Ovary (tissue), 9 donors: Measurements from ENCODE around the gene UBE4A. TPM values are rescaled to one million over a fixed set of nuclear protein-coding genes. Genes with fewer than 3 reads are reported as not detected.

ENCODE experiments used
- DNase-seq, 5 donors: peaks; one replicate each; pipeline ENCODE4 v3.0.0-alpha.2; 2019 to 2020
- H3K27ac ChIP-seq, 2 donors: fragments of 200-600 bp; one replicate each; pipeline versions ENCODE4 v1.5.1 to v1.8.0; 2019 to 2022
- H3K27me3 ChIP-seq: fragments of 200-600 bp; one replicate; pipeline ENCODE4 v1.8.0; 2022
- H3K36me3 ChIP-seq: fragments of 200-600 bp; sonication (generic); one replicate; pipeline ENCODE4 v1.5.1; 2019
- H3K4me1 ChIP-seq: one replicate; pipeline ENCODE4 v1.8.1; 2013; ENCODE audit warnings: mild to moderate bottlenecking, moderate library complexity; ENCODE audit not compliant: insufficient read depth
- H3K4me3 ChIP-seq: fragments of 200-600 bp; sonication (generic); one replicate; pipeline ENCODE4 v1.5.1; 2017
- H3K9me3 ChIP-seq, 2 donors: fragments of 200-600 bp in 1 of 2; sonication (generic) in 1 of 2; one replicate each; pipeline versions ENCODE4 v1.5.1 to v1.8.1; 2013 to 2019; ENCODE audit warnings: mild to moderate bottlenecking in 1 of 2, moderate library complexity in 1 of 2
- EP300 ChIP-seq: sonication (generic); formaldehyde crosslinking; IDR thresholded peaks from one replicate; pipeline ENCODE4 v1.6.1; 2017; ENCODE audit warnings: antibody characterized with exemption
- POLR2A ChIP-seq: fragments of 450-650 bp; IDR thresholded peaks from one replicate; pipeline ENCODE4 v1.6.1; 2017; ENCODE audit warnings: antibody characterized with exemption, mild to moderate bottlenecking, moderate library complexity
- WGBS, 3 donors: extraction: QIAGEN DNeasy Blood & Tissue Kit in 1 of 3; methylation state at CpG; one replicate each; pipeline versions ENCODE4 v1.1.5 to v1.1.7; 2013 to 2017; 5-methylcytosine and 5-hydroxymethylcytosine counted together
- intact Hi-C, 4 donors: fragments of 100-400 bp; cut with DNase I; formaldehyde crosslinking; loops; one replicate each; pipeline versions ENCODE4 v1.11.0 to v1.15.1; 2022 to 2023
- polyA plus RNA-seq, 2 donors: library from polyadenylated mRNA; stranded (reverse); fragments of 200-250 nt in 1 of 2; fragments of 350-450 nt in 1 of 2; fragmentation: Illumina TruSeq in 1 of 2; extraction: RNeasy Lipid Tissue Mini Kit (QIAGEN cat#74804) in 1 of 2; gene quantifications; one replicate each; pipeline ENCODE4 v1.2.3, GENCODE V29; 2013 to 2014
- total RNA-seq, 7 donors: library from RNA; depleted of rRNA in 2 of 7; stranded (reverse); fragments of >200 nt in 2 of 7; fragmentation: NEBNext Ultra II Directional in 3 of 7; extraction: Animal tissue kit (Norgen Biotek cat#: 25700) in 3 of 7; gene quantifications; one replicate each; pipeline versions ENCODE4 v1.1.0 to v1.2.4, GENCODE V29; 2016 to 2023
- TF ChIP-seq, protein P1 (sequence below), 3 donors: fragments of 450-650 bp in 2 of 3; fragments of 200-600 bp in 1 of 3; IDR thresholded peaks; one replicate each; pipeline versions ENCODE4 v1.5.1 to v1.8.0; 2016 to 2022; ENCODE audit warnings: antibody characterized with exemption in 3 of 3, mild to moderate bottlenecking in 1 of 3
- donor health status: DM: no; HTN: no; CAD: no; lungs with moderate emphysema.
- donor health status: DM: no; HTN: no; CAD: no.
- donor health status: Bipolar disorder and iron deficiency.
- donor health status: DM: yes; HTN: yes; CAD: no.
- donor health status: DM: no; HTN: no; CAD: no.
- donor health status: DM: yes; HTN: yes; CAD: no.

Gene UBE4A
- total and polyA plus RNA-seq, 9 donors = 12.2 to 34.7 (median 28.8) TPM

DNA sequence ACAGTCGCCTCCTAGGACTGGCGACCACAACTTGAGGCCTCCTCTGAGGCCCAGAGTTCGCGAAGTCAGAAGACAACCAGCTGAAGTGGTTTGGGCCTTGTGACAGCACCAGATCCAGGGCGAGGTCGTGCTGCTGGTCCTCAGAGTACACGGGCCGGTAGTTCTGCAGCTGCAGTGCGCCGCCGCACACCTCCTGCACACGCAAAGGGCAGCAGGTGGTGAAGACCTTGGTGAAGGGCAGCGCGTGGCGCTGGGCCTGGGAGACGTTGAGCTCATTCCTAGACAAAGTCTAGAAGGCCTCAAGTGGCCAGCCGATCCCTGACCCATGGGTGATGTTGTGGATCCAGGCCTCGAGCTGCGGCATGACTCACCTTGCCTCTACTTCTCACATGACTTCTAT is 36.7 kb upstream of the UBE4A start:
- 93 to 95% (median 93%) methylated on average over 19 of the region's 19 CpGs for WGBS, 3 donors
- Histone ChIP-seq H3K27ac (no peak overlapping the region), H3K27me3 (no peaks in the 10 kb centered on the region), H3K4me3 (no peak overlapping the region), H3K9me3 (no peaks in the 10 kb centered on the region), H3K4me1 (no peaks in the 10 kb centered on the region), H3K36me3 (no peaks in the 10 kb centered on the region)
- intact Hi-C loops = no loop called here
- DNase-seq = no peak
- TF ChIP-seq, protein P1, sequence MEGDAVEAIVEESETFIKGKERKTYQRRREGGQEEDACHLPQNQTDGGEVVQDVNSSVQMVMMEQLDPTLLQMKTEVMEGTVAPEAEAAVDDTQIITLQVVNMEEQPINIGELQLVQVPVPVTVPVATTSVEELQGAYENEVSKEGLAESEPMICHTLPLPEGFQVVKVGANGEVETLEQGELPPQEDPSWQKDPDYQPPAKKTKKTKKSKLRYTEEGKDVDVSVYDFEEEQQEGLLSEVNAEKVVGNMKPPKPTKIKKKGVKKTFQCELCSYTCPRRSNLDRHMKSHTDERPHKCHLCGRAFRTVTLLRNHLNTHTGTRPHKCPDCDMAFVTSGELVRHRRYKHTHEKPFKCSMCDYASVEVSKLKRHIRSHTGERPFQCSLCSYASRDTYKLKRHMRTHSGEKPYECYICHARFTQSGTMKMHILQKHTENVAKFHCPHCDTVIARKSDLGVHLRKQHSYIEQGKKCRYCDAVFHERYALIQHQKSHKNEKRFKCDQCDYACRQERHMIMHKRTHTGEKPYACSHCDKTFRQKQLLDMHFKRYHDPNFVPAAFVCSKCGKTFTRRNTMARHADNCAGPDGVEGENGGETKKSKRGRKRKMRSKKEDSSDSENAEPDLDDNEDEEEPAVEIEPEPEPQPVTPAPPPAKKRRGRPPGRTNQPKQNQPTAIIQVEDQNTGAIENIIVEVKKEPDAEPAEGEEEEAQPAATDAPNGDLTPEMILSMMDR (IDR thresholded peaks at IDR 0.05) = no peak
- TF ChIP-seq EP300 = no peak
- no peak for TF ChIP-seq POLR2A

DNA sequence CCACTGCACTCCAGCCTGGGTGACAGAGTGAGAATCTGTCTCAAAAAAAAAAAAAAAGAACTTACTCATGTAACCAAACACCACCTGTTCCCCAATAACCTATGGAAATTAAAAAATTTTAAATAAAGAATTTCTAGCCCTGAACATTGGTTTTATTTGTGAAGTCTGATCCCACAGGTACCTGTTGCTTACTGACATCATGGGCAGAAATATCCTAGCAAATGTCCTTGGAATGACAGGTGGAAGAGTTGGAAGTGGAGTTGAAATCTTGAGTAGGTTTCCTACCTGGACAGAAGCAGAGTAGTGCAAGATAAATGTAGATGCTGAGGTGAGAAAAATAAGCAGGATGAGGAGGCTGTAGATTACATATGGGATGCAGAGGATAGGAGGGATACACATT is 34.1 kb upstream of the UBE4A start:
- no peaks in the 10 kb centered on the region for H3K4me1 ChIP-seq
- TF ChIP-seq EP300 = no peak
- no peak overlapping the region for H3K27ac ChIP-seq
- intact Hi-C loops = no loop called here
- H3K36me3 ChIP-seq = no peaks in the 10 kb centered on the region
- H3K4me3 ChIP-seq = no peak overlapping the region
- H3K27me3 ChIP-seq = no peaks in the 10 kb centered on the region
- DNase-seq = no peak
- H3K9me3 ChIP-seq = no peaks in the 10 kb centered on the region

DNA sequence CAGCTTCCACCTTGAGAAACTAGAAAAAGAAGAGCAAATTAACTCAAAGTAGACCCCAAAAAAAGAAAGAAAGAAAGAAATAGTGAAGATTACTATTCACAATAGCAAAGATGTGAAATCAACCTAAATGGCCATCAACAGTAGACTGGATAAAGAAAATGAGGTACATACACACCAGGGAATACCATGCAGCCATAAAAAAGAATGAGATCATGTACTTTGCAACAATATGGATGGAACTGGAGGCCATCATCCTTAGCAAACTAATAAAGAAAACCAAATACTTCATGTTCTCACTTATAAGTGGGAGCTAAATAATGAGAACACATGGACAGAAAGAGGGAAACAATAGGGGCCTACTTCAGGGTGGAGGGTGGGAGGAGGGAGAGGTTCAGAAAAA is 30.7 kb upstream of the UBE4A start:
- Histone ChIP-seq H3K9me3 (no peaks in the 10 kb centered on the region), H3K27me3 (no peaks in the 10 kb centered on the region), H3K27ac (no peak overlapping the region), H3K4me3 (no peak overlapping the region), H3K36me3 (no peaks in the 10 kb centered on the region), H3K4me1 (no peaks in the 10 kb centered on the region)
- no peak for DNase-seq
- intact Hi-C loops = no loop called here
- TF ChIP-seq POLR2A (no peak), EP300 (no peak)
- TF ChIP-seq, protein P1 (IDR thresholded peaks at IDR 0.05) = no peak

DNA sequence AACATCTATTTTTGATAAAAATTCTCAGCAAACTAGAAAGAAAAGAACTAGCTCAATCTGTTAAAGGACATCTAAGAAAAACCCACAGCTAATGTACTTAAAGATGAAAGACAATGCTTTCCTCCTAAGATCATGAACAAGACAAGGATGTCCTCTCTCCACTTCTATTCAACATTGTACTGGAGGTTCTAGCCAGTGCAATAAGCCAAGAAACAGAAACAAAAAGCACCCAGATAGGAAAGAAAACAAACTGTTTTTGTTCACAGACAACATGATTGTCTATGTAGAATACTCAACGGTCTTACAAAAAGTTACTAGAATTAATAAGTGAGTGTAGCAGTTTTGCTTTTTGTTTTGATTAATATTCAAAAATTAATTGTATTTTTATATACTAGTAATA is 24.7 kb upstream of the UBE4A start:
- intact Hi-C loops = no loop called here
- H3K36me3 ChIP-seq = no peaks in the 10 kb centered on the region
- H3K9me3 ChIP-seq = no peaks in the 10 kb centered on the region
- H3K4me1 ChIP-seq = no peaks in the 10 kb centered on the region
- DNase-seq = no peak
- 77 to 92% (median 77%) methylated on average over 1 of the region's 1 CpG for WGBS, 3 donors
- H3K4me3 ChIP-seq = no peak overlapping the region
- H3K27ac ChIP-seq = no peak overlapping the region
- TF ChIP-seq EP300 (no peak), POLR2A (no peak)
- TF ChIP-seq, protein P1 (IDR thresholded peaks at IDR 0.05) = no peak
- no peaks in the 10 kb centered on the region for H3K27me3 ChIP-seq

DNA sequence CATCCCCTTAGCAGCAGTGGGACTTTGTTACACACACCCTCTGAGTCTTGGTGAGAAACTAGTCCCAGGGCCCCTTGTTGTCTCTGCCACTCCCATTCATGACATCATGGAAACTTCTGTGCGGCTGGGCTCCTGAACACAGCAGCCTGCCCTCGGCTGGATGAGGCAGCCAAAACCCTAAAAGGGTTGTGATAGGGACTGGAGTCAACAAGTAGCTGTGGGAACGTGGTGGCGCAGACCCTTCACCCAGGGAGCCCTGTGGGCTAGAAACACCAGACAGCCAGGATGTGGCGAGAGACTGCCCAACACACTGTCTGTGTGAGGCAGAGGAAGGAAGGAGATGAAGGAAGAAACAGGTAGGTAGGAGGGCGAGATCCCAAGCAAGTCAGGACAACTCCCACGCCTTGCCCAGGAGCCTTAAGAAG is 20.8 kb upstream of the UBE4A start:
- H3K9me3 ChIP-seq = no peaks in the 10 kb centered on the region
- WGBS, 3 donors = 56 to 64% (median 59%) methylated on average over 7 of the region's 7 CpGs
- H3K36me3 ChIP-seq = no peaks in the 10 kb centered on the region
- H3K27ac ChIP-seq = no peak overlapping the region
- no peak for TF ChIP-seq EP300
- TF ChIP-seq, protein P1 (IDR thresholded peaks at IDR 0.05) = no peak
- no peak for TF ChIP-seq POLR2A
- intact Hi-C loops = no loop called here
- H3K27me3 ChIP-seq = no peaks in the 10 kb centered on the region
- DNase-seq = no peak
- H3K4me1 ChIP-seq = no peaks in the 10 kb centered on the region
- H3K4me3 ChIP-seq = no peak overlapping the region
